Activated CD4-positive, alpha-beta memory T cell treated with anti-CD3 and anti-CD28 coated beads for 36 hours (primary cell): Measurements from ENCODE around the gene SPDYE4. TPM values are rescaled to one million over a fixed set of nuclear protein-coding genes. Genes with fewer than 3 reads are reported as not detected.

ENCODE experiments used
- CTCF ChIA-PET: fragments of 350-600 bp; sonication (Branson Sonifier 250); formaldehyde crosslinking; loops from one replicate; lab custom pipeline; 2021; ENCODE audit warnings: antibody characterized with exemption, inconsistent platforms; lab: Charles Lee
- POLR2A ChIA-PET: fragments of 350-600 bp; sonication (Branson Sonifier 250); formaldehyde crosslinking; loops from one replicate; lab custom pipeline; 2021; ENCODE audit warnings: antibody characterized with exemption; lab: Charles Lee
- DNase-seq: peaks from one replicate; pipeline ENCODE4 v3.0.0-alpha.2; 2020
- H3K27ac Mint-ChIP-seq: one replicate; pipeline ENCODE4 v1.8.0; 2021; ENCODE audit warnings: mixed read lengths
- H3K27me3 Mint-ChIP-seq: one replicate; pipeline ENCODE4 v1.8.0; 2021; ENCODE audit warnings: mixed read lengths
- H3K36me3 Mint-ChIP-seq: one replicate; pipeline ENCODE4 v1.8.0; 2021; ENCODE audit warnings: mixed read lengths
- H3K4me1 Mint-ChIP-seq: one replicate; pipeline ENCODE4 v1.8.0; 2021; ENCODE audit warnings: low read depth, mixed read lengths
- H3K4me3 Mint-ChIP-seq: one replicate; pipeline ENCODE4 v1.8.0; 2021; ENCODE audit warnings: mild to moderate bottlenecking, mixed read lengths
- H3K9me3 Mint-ChIP-seq: one replicate; pipeline ENCODE4 v1.8.0; 2021; ENCODE audit warnings: mixed read lengths
- intact Hi-C: fragments of 100-400 bp; cut with micrococcal nuclease; formaldehyde crosslinking; loops from one replicate; pipeline ENCODE4 v1.15.1; 2023
- total RNA-seq, 2 experiments: library from RNA; stranded (reverse); gene quantifications; one replicate each; pipeline ENCODE4 v1.2.3, GENCODE V29; 2021

Gene SPDYE4
- total RNA-seq, 2 experiments from 2014 or later, result not detected

DNA sequence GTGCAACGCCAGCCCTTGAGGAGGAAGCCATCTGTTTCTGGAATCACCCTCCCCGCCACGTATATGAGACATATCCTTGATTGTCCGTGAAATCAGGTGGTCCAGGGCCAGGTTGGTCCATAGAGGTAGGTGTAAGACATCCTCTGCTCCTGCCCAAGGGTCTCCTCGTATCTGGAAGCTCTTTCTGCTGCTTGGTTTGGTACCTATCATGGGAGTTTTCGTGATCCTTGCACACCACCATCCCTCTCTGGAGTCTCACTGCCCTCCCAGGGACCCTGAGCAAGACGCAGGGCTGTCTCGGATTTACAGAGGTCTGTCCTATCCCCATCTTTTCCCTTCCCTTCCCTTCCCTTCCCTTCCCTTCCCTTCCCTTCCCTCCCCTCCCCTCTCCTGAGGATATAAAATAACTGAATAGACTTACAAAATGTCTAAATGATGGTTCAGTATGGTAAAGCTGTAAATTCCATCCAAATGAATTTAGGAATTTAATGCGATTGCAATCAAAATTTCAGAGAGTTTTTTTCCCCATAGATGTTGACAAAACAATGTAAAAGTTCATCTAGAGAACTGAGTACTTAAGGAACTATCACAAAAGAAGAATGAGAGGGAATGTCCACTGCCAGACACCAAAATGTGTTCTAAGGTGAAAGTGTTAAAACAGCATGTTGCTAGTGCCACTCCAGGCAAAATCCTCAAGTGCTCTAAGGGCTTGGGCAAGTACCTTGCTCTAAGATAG, 11.7 kb downstream of the SPDYE4 start:
- no peaks in the 10 kb centered on the region for H3K36me3 Mint-ChIP-seq
- H3K4me3 Mint-ChIP-seq, result peak overlapping the region; percentile 80
- no peaks in the 10 kb centered on the region for H3K27me3 Mint-ChIP-seq
- no peaks in the 10 kb centered on the region for H3K9me3 Mint-ChIP-seq
- POLR2A ChIA-PET, result interaction anchor here (1.2 to 2.0 kb wide), 2 partner anchors 337 to 363 kb away, joined by 3 to 6 read pairs; no protein-coding TSS in a partner anchor
- intact Hi-C loops, result loop anchor here (1.0 to 2.0 kb wide), 3 partner anchors 174 to 363 kb away; partner anchors contain the start of gene RPL26
- peaks cover 6% of the 10 kb centered on the region for H3K4me1 Mint-ChIP-seq
- CTCF ChIA-PET, result interaction anchor here (0.5 to 3.8 kb wide), 23 partner anchors 8 to 676 kb away, joined by 3 to 63 read pairs (median 4); partner anchors contain the start of genes KRABD2, RPL26 and SLC25A35
- no peak overlapping the region for H3K27ac Mint-ChIP-seq
- no peak for DNase-seq

GRCh38 chr17:8745586-8746500, 12.5 kb downstream of the SPDYE4 start:
- Mint-ChIP-seq H3K36me3 (no peaks in the 10 kb centered on the region), H3K27ac (peak overlapping the region; percentile 74), H3K27me3 (no peaks in the 10 kb centered on the region), H3K4me3 (peak overlapping the region; percentile 80), H3K9me3 (no peaks in the 10 kb centered on the region), H3K4me1 (peaks cover 9% of the 10 kb centered on the region)
- peak; percentile 84 for DNase-seq
- ChIA-PET CTCF (interaction anchor here (0.5 to 3.8 kb wide), 28 partner anchors 9 to 685 kb away, joined by 3 to 63 read pairs (median 4); partner anchors contain the start of genes KRABD2, MYH10, PIK3R6 and RPL26), POLR2A (interaction anchor here (1.2 to 2.0 kb wide), 2 partner anchors 336 to 362 kb away, joined by 3 to 6 read pairs; no protein-coding TSS in a partner anchor)
- intact Hi-C loops, result loop anchor here (1.0 to 2.0 kb wide), 3 partner anchors 173 to 363 kb away; partner anchors contain the start of gene RPL26

- peaks cover 20% of the 10 kb centered on the region for H3K4me1 Mint-ChIP-seq
- no peak for DNase-seq
- ChIA-PET POLR2A (no interaction called here), CTCF (no interaction called here)
- no peaks in the 10 kb centered on the region for H3K36me3 Mint-ChIP-seq
- peak overlapping the region; percentile 52 for H3K27ac Mint-ChIP-seq
- no peaks in the 10 kb centered on the region for H3K9me3 Mint-ChIP-seq
- intact Hi-C loops, result no loop called here
- no peaks in the 10 kb centered on the region for H3K27me3 Mint-ChIP-seq
- H3K4me3 Mint-ChIP-seq, result peak overlapping the region; percentile 30
Observed at GRCh38 chr17:8744086-8744785, 14.1 kb downstream of the SPDYE4 start.

DNA sequence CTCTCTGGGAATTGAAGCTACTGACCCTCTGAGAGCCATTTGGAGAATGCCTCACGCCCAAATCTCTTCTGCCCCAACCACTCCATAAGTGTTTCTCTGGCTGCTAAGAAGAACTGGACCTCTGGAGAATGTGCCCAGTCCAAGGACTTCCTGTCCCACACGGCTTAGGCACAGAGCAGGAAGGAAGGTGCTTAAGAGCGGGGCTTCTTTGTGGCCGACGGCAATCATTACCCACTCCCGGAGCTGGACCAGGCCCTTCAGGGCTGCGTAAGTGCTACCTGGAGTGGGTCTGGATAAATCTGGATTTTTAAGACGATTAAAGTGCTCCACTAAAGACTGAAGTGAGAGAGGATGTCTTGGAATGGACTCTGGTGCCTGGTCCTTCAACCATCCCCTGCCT, 15.5 kb downstream of the SPDYE4 start:
- Mint-ChIP-seq H3K4me3 (no peak overlapping the region), H3K36me3 (no peaks in the 10 kb centered on the region), H3K27ac (no peak overlapping the region), H3K4me1 (peaks cover 20% of the 10 kb centered on the region), H3K27me3 (no peaks in the 10 kb centered on the region), H3K9me3 (no peaks in the 10 kb centered on the region)
- DNase-seq, result no peak
- intact Hi-C loops, result no loop called here
- ChIA-PET POLR2A (no interaction called here), CTCF (interaction anchor here (0.6 to 0.7 kb wide), 2 partner anchors 11 to 256 kb away, joined by 3 read pairs; no protein-coding TSS in a partner anchor)

DNA sequence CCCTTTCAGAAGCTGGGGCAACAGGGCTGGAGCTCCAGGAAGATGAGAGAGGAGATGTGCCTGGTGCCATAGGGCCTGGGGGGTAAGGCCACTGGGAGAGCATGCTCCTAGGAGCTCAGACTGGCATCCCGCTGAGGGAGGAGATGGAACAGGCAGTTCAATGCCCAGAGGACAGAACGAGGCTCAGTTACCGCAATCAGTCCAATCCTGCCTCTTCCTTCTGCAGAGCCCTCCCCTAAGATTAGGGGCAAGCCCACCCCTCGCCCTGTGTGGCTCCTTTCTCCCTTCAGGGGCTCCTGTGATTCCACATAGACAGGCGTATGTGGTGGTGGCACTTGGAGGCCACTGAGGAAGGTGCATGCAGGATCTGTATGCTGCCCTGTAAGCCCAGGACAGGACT, 16.1 kb downstream of the SPDYE4 start:
- H3K4me3 Mint-ChIP-seq, result no peak overlapping the region
- H3K4me1 Mint-ChIP-seq, result peaks cover 20% of the 10 kb centered on the region
- no peaks in the 10 kb centered on the region for H3K27me3 Mint-ChIP-seq
- POLR2A ChIA-PET, result no interaction called here
- CTCF ChIA-PET, result interaction anchor here (0.6 to 1.5 kb wide), 3 partner anchors 12 to 332 kb away, joined by 3 read pairs; no protein-coding TSS in a partner anchor
- intact Hi-C loops, result no loop called here
- H3K9me3 Mint-ChIP-seq, result no peaks in the 10 kb centered on the region
- DNase-seq, result no peak
- no peak overlapping the region for H3K27ac Mint-ChIP-seq
- H3K36me3 Mint-ChIP-seq, result no peaks in the 10 kb centered on the region

DNA sequence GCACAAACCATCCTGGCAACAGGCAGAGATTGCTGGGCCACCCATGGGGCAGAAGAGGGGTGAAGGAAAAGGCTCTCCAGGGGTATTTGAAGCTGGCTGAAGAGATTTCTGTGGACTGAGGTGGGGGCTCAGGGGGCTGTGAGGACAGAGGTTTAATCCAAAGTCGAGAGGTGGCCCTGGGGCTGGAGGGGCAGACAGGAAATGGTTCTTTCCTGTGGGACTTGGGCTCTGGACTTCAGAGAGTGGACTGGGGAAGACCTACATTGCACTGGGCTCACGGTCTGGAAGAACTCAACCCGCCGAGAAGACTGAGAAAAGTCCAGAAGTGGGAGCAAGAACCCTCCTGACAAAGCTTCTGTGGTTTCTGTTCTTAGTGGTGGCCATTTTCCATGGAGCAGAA, 16.6 kb downstream of the SPDYE4 start:
- ChIA-PET CTCF (interaction anchor here (1.5 kb wide), 1 partner anchor 332 kb away, joined by 3 read pairs; no protein-coding TSS in a partner anchor), POLR2A (no interaction called here)
- H3K27me3 Mint-ChIP-seq, result no peaks in the 10 kb centered on the region
- H3K4me3 Mint-ChIP-seq, result no peak overlapping the region
- intact Hi-C loops, result no loop called here
- H3K27ac Mint-ChIP-seq, result no peak overlapping the region
- H3K4me1 Mint-ChIP-seq, result peaks cover 20% of the 10 kb centered on the region
- no peaks in the 10 kb centered on the region for H3K36me3 Mint-ChIP-seq
- DNase-seq, result no peak
- H3K9me3 Mint-ChIP-seq, result no peaks in the 10 kb centered on the region

DNA sequence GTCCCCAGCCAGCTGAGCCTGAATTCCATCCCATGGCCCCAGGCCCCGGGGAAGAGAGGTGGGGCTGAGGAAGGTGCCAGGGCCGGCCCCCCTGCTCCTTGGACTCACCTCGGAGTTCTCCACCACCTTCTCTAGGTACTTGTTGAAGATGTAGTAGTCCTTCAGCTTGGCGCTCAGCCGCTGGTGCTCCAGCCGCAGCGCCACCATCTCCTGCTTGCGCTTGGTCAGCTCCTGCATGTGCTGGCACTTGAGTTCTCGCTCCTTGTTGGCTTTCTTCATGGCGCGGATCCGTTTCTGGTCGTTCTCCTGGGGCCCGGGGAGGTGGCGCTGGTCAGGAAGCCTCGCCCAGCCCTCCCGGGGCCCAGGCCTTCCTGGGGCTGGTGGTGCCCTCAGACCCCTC, 17.0 kb downstream of the SPDYE4 start:
- intact Hi-C loops, result no loop called here
- ChIA-PET CTCF (interaction anchor here (1.5 to 1.6 kb wide), 2 partner anchors 45 to 331 kb away, joined by 3 to 4 read pairs; no protein-coding TSS in a partner anchor), POLR2A (no interaction called here)
- Mint-ChIP-seq H3K36me3 (no peaks in the 10 kb centered on the region), H3K27ac (no peak overlapping the region), H3K9me3 (no peaks in the 10 kb centered on the region), H3K4me3 (no peak overlapping the region), H3K27me3 (no peaks in the 10 kb centered on the region), H3K4me1 (peaks cover 20% of the 10 kb centered on the region)
- no peak for DNase-seq

GRCh38 chr17:8740486-8740885, 17.9 kb downstream of the SPDYE4 start:
- intact Hi-C loops, result no loop called here
- H3K27ac Mint-ChIP-seq, result no peak overlapping the region
- no peaks in the 10 kb centered on the region for H3K9me3 Mint-ChIP-seq
- H3K27me3 Mint-ChIP-seq, result no peaks in the 10 kb centered on the region
- CTCF ChIA-PET, result interaction anchor here (1.6 kb wide), 1 partner anchor 46 kb away, joined by 4 read pairs; no protein-coding TSS in a partner anchor
- no peaks in the 10 kb centered on the region for H3K36me3 Mint-ChIP-seq
- peak; percentile 64 for DNase-seq
- POLR2A ChIA-PET, result no interaction called here
- peaks cover 18% of the 10 kb centered on the region for H3K4me1 Mint-ChIP-seq
- H3K4me3 Mint-ChIP-seq, result peak overlapping the region; percentile 55

DNA sequence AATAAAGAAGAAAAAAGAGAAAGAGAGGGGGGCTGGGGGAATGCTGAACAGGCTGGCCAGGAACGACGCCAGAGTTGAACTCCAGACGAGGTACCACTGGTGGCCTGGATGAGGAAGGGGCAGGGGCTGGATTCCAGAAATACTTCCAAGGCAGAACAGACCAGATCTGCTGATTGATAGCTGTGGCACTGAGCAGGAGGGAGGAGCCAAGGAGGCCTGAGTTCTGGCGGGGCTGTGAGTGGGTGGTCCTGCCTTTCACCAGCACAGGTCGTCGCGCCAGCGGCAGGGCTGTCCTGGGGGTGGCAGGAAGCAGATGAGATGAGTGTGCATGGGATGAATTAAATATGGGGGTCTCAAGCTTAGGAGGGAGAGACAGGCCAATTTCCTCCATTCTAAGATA, 19.2 kb downstream of the SPDYE4 start:
- H3K36me3 Mint-ChIP-seq, result no peaks in the 10 kb centered on the region

DNA sequence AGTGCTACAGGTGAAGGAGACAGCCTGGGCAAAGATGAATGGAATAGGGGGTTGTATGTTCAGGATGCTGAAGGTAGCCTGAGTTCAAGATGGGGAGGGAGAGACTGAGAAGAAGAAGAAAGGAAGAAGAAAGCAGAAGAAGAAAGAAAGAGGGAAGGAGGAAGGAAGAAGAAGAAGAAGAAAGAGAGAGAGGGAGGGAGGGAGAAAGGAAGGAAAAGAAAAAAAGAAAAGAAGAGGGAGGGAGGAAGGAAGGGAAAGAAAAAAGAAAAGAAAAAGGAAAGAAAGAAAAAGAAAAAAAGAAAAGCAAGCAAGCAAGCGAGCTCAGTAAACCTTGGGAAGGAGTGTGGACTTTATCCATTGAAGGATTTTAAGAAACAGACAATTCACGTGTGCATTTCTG, 21.6 kb downstream of the SPDYE4 start:
- ChIA-PET CTCF (no interaction called here), POLR2A (no interaction called here)
- H3K9me3 Mint-ChIP-seq, result no peaks in the 10 kb centered on the region
- no peaks in the 10 kb centered on the region for H3K36me3 Mint-ChIP-seq
- no peaks in the 10 kb centered on the region for H3K27me3 Mint-ChIP-seq
- H3K27ac Mint-ChIP-seq, result no peak overlapping the region
- H3K4me3 Mint-ChIP-seq, result no peak overlapping the region
- no peak for DNase-seq
- intact Hi-C loops, result no loop called here
- H3K4me1 Mint-ChIP-seq, result peaks cover 14% of the 10 kb centered on the region

More for the DNA sequence above, 19.2 kb downstream of the SPDYE4 start:
- DNase-seq, result no peak
- Mint-ChIP-seq H3K9me3 (no peaks in the 10 kb centered on the region), H3K27me3 (no peaks in the 10 kb centered on the region), H3K4me3 (no peak overlapping the region), H3K4me1 (peaks cover 14% of the 10 kb centered on the region), H3K27ac (no peak overlapping the region)
- POLR2A ChIA-PET, result no interaction called here
- CTCF ChIA-PET, result interaction anchor here (0.8 kb wide), 1 partner anchor 329 kb away, joined by 3 read pairs; no protein-coding TSS in a partner anchor
- intact Hi-C loops, result no loop called here

DNA sequence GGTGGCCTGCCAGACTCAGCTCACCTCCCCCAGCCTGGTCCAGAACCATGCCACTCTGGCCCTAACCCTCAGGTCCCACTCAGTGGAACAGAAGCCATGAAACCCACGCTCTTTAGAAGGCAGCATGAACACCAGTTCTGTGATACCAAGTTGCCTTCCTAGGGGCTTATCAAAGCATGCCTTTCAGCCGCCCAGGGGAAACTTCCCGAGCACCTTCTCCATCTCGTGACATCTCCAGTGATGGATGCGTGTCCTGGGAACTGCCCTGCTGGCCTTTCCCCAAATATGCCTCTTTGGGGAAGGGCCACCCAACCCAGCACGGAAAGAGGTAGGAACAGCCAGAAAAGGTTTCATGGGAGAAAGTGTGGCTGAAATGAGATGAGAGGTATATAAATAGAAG, 22.0 kb downstream of the SPDYE4 start:
- Mint-ChIP-seq H3K27ac (no peak overlapping the region), H3K4me3 (no peak overlapping the region), H3K36me3 (no peaks in the 10 kb centered on the region), H3K27me3 (no peaks in the 10 kb centered on the region), H3K9me3 (no peaks in the 10 kb centered on the region), H3K4me1 (peaks cover 14% of the 10 kb centered on the region)
- POLR2A ChIA-PET, result no interaction called here
- intact Hi-C loops, result no loop called here
- CTCF ChIA-PET, result no interaction called here
- no peak for DNase-seq
